Loucy (cell line): ENCODE measurements around the gene DLX3.
A peak's percentile ranks its signal among the peaks of the same experiment; 100 is the strongest.

Source experiments
- H2AFZ ChIP-seq: fragments of 200-600 bp; sonication (generic); 2 replicates; pipeline ENCODE4 v1.6.0; 2016; ENCODE audit warnings: antibody characterized with exemption, mild to moderate bottlenecking, low read length, moderate library complexity
- H3F3A ChIP-seq: fragments of 200-600 bp; 2 replicates; pipeline ENCODE4 v1.6.0; 2016; ENCODE audit warnings: antibody characterized with exemption, low read depth, mild to moderate bottlenecking
- H3K27me3 ChIP-seq: fragments of 200-600 bp; sonication (generic); 2 replicates; pipeline ENCODE4 v1.6.1; 2014; ENCODE audit warnings: low read length, mild to moderate bottlenecking; ENCODE audit not compliant: insufficient read depth, poor library complexity, severe bottlenecking
- H3K36me3 ChIP-seq: fragments of 200-600 bp; sonication (generic); 2 replicates; pipeline ENCODE4 v1.6.1; 2016; ENCODE audit warnings: low read length; ENCODE audit not compliant: insufficient read depth
- H3K4me1 ChIP-seq: fragments of 200-600 bp; sonication (generic); 2 replicates; pipeline ENCODE4 v1.5.1; 2014; ENCODE audit warnings: low read length, mild to moderate bottlenecking; ENCODE audit not compliant: insufficient read depth, poor library complexity, severe bottlenecking
- H3K4me2 ChIP-seq: fragments of 200-600 bp; sonication (generic); 2 replicates; pipeline ENCODE4 v1.6.0; 2014; ENCODE audit warnings: antibody characterized with exemption, low read length, low read depth, mild to moderate bottlenecking; ENCODE audit not compliant: poor library complexity, severe bottlenecking
- H3K4me3 ChIP-seq: fragments of 200-600 bp; sonication (generic); 2 replicates; pipeline ENCODE4 v1.5.1; 2014; ENCODE audit warnings: low read length, mild to moderate bottlenecking, mixed read lengths; ENCODE audit not compliant: poor library complexity, severe bottlenecking
- H3K79me2 ChIP-seq: fragments of 200-600 bp; sonication (generic); 2 replicates; pipeline ENCODE4 v1.6.1; 2014; ENCODE audit warnings: low read length; ENCODE audit not compliant: insufficient read depth
- H3K9ac ChIP-seq: fragments of 200-600 bp; sonication (generic); 2 replicates; pipeline ENCODE4 v1.6.0; 2014; ENCODE audit warnings: mild to moderate bottlenecking, low read depth, low read length, moderate library complexity; ENCODE audit not compliant: poor library complexity, severe bottlenecking
- H3K9me2 ChIP-seq: fragments of 200-600 bp; sonication (generic); replicated peaks from 2 replicates; pipeline ENCODE4 v1.6.1; 2016; ENCODE audit warnings: low read depth, low read length, mixed read lengths
- H3K9me3 ChIP-seq: fragments of 200-600 bp; sonication (generic); 2 replicates; pipeline ENCODE4 v1.6.1; 2014; ENCODE audit warnings: mild to moderate bottlenecking, antibody characterized with exemption, low read length, low read depth; ENCODE audit not compliant: insufficient read depth
- H4K20me1 ChIP-seq: fragments of 200-600 bp; sonication (generic); 2 replicates; pipeline ENCODE4 v1.6.0; 2014; ENCODE audit warnings: antibody characterized with exemption, low read length, mild to moderate bottlenecking; ENCODE audit not compliant: insufficient read depth, poor library complexity, severe bottlenecking
- CTCF ChIP-seq: fragments of 200-600 bp; sonication (generic); conservative IDR thresholded peaks from 2 replicates; pipeline ENCODE4 v1.5.1; 2014; ENCODE audit warnings: mild to moderate bottlenecking, antibody characterized with exemption, low read length
- EZH2phosphoT487 ChIP-seq: fragments of 200-600 bp; IDR thresholded peaks from 2 replicates; pipeline ENCODE4 v1.6.1; 2018; ENCODE audit warnings: antibody characterized with exemption, mild to moderate bottlenecking, moderate library complexity, borderline replicate concordance

The DLX3 gene

GRCh38 chr17:49952912-49953497 is 42.0 kb downstream of the DLX3 start:
- no peak for TF ChIP-seq CTCF
- TF ChIP-seq EZH2phosphoT487: no peak
- H3K9me3 ChIP-seq: no peaks in the 10 kb centered on the region
- peak overlapping the region; percentile 42 for H3K4me3 ChIP-seq
- no peaks in the 10 kb centered on the region for H3K79me2 ChIP-seq
- H3K9me2 ChIP-seq: no peaks in the 10 kb centered on the region
- peak overlapping the region; percentile 64 for H3K4me2 ChIP-seq
- no peak overlapping the region for H3K9ac ChIP-seq
- no peaks in the 10 kb centered on the region for H3K36me3 ChIP-seq
- peaks cover 20% of the 10 kb centered on the region for H3K4me1 ChIP-seq
- H3K27me3 ChIP-seq: no peaks in the 10 kb centered on the region
- no peak overlapping the region for H2AFZ ChIP-seq
- H4K20me1 ChIP-seq: no peaks in the 10 kb centered on the region
- H3F3A ChIP-seq: no peaks in the 10 kb centered on the region

DNA sequence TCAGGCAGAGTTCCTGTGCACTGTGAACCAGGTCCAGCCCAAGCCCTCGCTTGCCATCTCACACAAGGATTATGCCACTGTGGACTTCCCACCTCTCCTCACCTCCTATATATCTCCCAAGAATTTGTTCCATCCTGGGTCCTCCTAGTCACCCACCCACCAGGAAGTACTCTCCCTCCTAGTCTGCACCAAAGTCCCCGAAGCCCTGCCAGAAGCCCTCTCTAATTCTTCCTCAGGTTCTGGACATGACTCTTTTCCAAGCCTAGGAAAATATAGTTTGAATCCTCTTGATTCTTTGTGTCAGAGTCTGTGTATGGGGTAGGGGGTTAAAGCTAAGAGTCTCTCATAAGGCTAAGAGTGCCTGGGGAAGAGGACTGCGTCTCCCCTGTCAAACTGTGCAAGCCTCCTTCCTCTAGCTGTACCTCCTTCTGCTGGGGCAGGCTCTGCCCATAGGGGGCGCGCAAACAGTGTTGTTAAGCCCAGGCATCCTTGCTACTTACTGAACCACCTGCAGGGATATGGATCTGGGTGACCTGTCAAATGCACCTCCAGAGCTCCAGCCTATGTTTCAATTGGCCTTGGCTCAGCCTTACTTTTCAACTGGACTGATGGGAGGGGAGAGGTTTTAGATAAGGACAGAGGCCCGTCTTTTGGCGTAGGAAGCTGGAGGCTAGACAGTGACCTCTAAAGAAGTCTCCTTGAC is 42.7 kb downstream of the DLX3 start:
- Histone ChIP-seq H3K9me2 (no peaks in the 10 kb centered on the region), H2AFZ (no peak overlapping the region)

DNA sequence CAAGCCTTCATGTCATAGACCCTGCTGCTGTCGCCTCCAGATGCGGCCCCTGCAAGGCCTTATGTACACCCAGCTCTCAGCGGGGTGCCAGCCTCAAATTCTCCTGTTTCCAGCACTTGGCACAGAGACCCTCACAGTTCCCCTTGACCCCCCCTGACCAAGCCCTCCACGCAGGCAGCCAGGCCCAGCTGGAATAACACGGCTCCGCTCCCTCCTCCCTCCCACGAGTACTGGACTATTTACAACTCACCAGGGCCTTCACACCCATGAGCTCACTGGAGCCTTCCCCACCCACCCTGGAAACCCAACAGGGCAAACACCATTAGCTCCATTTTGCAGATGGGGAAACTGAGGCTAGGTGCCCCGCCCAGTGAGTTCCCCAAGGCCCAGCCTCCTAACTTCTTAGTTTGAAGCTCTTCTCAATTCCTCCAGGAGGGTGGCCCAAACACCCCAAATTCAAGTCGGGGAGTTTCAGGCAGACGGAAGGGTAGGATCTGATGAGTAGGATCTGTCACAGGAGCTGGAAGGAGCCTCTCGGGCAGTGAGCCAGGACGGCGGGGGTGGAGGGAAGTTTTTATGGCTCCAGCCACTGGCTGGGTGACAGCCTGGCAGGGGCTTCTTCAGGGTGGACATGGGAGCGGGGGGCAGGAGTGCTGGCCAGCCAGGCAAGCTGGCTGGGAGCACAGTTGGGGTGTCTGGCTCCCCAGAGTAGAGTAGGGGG is 43.5 kb downstream of the DLX3 start:
- TF ChIP-seq EZH2phosphoT487 (no peak), CTCF (no peak)
- H3K27me3 ChIP-seq: no peaks in the 10 kb centered on the region
- H3K4me1 ChIP-seq: peaks cover 20% of the 10 kb centered on the region
- H2AFZ ChIP-seq: no peak overlapping the region
- no peak overlapping the region for H3K4me2 ChIP-seq
- no peaks in the 10 kb centered on the region for H3F3A ChIP-seq
- H3K79me2 ChIP-seq: no peaks in the 10 kb centered on the region
- no peaks in the 10 kb centered on the region for H3K9me3 ChIP-seq
- H3K9ac ChIP-seq: no peak overlapping the region
- no peak overlapping the region for H3K4me3 ChIP-seq
- no peaks in the 10 kb centered on the region for H3K9me2 ChIP-seq
- H3K36me3 ChIP-seq: no peaks in the 10 kb centered on the region
- no peaks in the 10 kb centered on the region for H4K20me1 ChIP-seq

More for the DNA sequence above, 42.7 kb downstream of the DLX3 start:
- Histone ChIP-seq H3K36me3 (no peaks in the 10 kb centered on the region), H3K79me2 (no peaks in the 10 kb centered on the region), H3F3A (no peaks in the 10 kb centered on the region), H3K27me3 (no peaks in the 10 kb centered on the region), H3K4me1 (peaks cover 20% of the 10 kb centered on the region), H3K4me3 (peak overlapping the region; percentile 42), H3K9ac (no peak overlapping the region), H4K20me1 (no peaks in the 10 kb centered on the region), H3K4me2 (peak overlapping the region; percentile 64), H3K9me3 (no peaks in the 10 kb centered on the region)
- TF ChIP-seq EZH2phosphoT487 (no peak), CTCF (peak; percentile 98)
